ENCODE data around the gene MYPOP.

The MYPOP gene

GRCh38 chr19:45863840-45864628 lies 38.4 kb downstream of the MYPOP start, which contains the start of gene FOXA3:
TSS of gene FOXA3 (plus strand) at chr19:45864326. CDS start at chr19:45864457, 131 bp downstream.
- DNase-seq (ENCODE audit: low read depth in 2 of 2), result no peak

- no peak for DNase-seq (ENCODE audit: low read depth in 2 of 2)
These were observed 39.0 kb downstream of the MYPOP start for GRCh38 chr19:45863335-45863839.

- DNase-seq (ENCODE audit: low read depth in 2 of 2), result peak; percentile 97 to 99
These were observed 39.7 kb downstream of the MYPOP start, which contains the start of gene SYMPK for GRCh38 chr19:45862564-45863334. TSS of gene SYMPK (minus strand) at chr19:45863147. CDS start at chr19:45854495, 8,652 bp downstream.

- no peak for DNase-seq (ENCODE audit: low read depth in 2 of 2)
These were observed 40.2 kb downstream of the MYPOP start for GRCh38 chr19:45862271-45862563.

- no peak for DNase-seq (ENCODE audit: low read depth in 2 of 2)
These were observed 41.8 kb downstream of the MYPOP start for GRCh38 chr19:45860359-45861259.

GRCh38 chr19:45854167-45854778 lies 48.1 kb downstream of the MYPOP start:
- DNase-seq (ENCODE audit: low read depth in 2 of 2), result no peak

- no peak for DNase-seq (ENCODE audit: low read depth in 2 of 2)
These were observed 49.4 kb downstream of the MYPOP start for GRCh38 chr19:45852983-45853382.

- no peak for DNase-seq (ENCODE audit: low read depth in 2 of 2)
These were observed 50.2 kb downstream of the MYPOP start for GRCh38 chr19:45852145-45852750.

- no peak for DNase-seq (ENCODE audit: low read depth in 2 of 2)
These were observed 53.5 kb downstream of the MYPOP start for GRCh38 chr19:45848922-45849321.

- DNase-seq (ENCODE audit: low read depth in 2 of 2), result no peak
These were observed 54.8 kb downstream of the MYPOP start for GRCh38 chr19:45847663-45848062.

- no peak for DNase-seq (ENCODE audit: low read depth in 2 of 2)
These were observed 60.2 kb downstream of the MYPOP start for GRCh38 chr19:45842198-45842597.

Measured in activated CD8-positive, alpha-beta memory T cell treated with anti-CD3 and anti-CD28 coated beads for 4 hours (primary cell).